H1 (cell line): ENCODE results near the gene EGLN3. TPM values are rescaled to one million over a fixed set of nuclear protein-coding genes. Genes with fewer than 3 reads are reported as not detected.

Source experiments
- CTCF ChIA-PET: fragments of 300-600 bp; sonication (Branson Sonifier 250); formaldehyde crosslinking; loops from one replicate; lab custom pipeline; 2021; ENCODE audit not compliant: partially characterized antibody; lab: Charles Lee
- POLR2A ChIA-PET: fragments of 300-600 bp; sonication (Branson Sonifier 250); formaldehyde crosslinking; loops from one replicate; lab custom pipeline; 2021; ENCODE audit warnings: inconsistent platforms; ENCODE audit not compliant: partially characterized antibody; lab: Charles Lee
- DNase-seq, 2 experiments: peaks; one replicate each; pipeline versions ENCODE4 v3.0.0 to v3.0.0-alpha.2; 2010 to 2022; ENCODE audit warnings: low spot score in 2 of 2, low read depth in 1 of 2, mixed read lengths in 1 of 2
- FAIRE-seq: peaks from 2 replicates; lab custom pipeline; 2011; peaks lifted over from hg19 to GRCh38; lab: Jason Lieb, UNC
- H2AFZ ChIP-seq: 2 replicates; pipeline ENCODE4 v1.8.1; 2012; ENCODE audit warnings: low read length, inconsistent platforms
- H2AK5ac ChIP-seq: 2 replicates; pipeline ENCODE4 v1.6.1; 2013; ENCODE audit warnings: low read depth, low read length
- H2BK120ac ChIP-seq: replicated peaks from 2 replicates; pipeline ENCODE3; 2013; ENCODE audit warnings: low read depth, low read length, inconsistent platforms
- H2BK12ac ChIP-seq: 2 replicates; pipeline ENCODE4 v1.6.1; 2013; ENCODE audit warnings: low read depth, low read length
- H2BK15ac ChIP-seq: 2 replicates; pipeline ENCODE4 v1.6.1; 2013; ENCODE audit warnings: low read length
- H2BK20ac ChIP-seq: 2 replicates; pipeline ENCODE4 v1.6.1; 2013; ENCODE audit warnings: low read length
- H2BK5ac ChIP-seq: 2 replicates; pipeline ENCODE4 v1.6.1; 2013; ENCODE audit warnings: low read depth, low read length
- H3K14ac ChIP-seq: 2 replicates; pipeline ENCODE4 v1.6.1; 2013; ENCODE audit warnings: inconsistent platforms; ENCODE audit not compliant: insufficient read length
- H3K18ac ChIP-seq: 2 replicates; pipeline ENCODE4 v1.6.1; 2013; ENCODE audit warnings: low read length; ENCODE audit errors: extremely low read depth
- H3K23ac ChIP-seq: 2 replicates; pipeline ENCODE4 v1.6.1; 2013; ENCODE audit warnings: inconsistent platforms; ENCODE audit not compliant: insufficient read length
- H3K23me2 ChIP-seq: 2 replicates; pipeline ENCODE4 v1.6.1; 2013; ENCODE audit warnings: low read depth, low read length
- H3K27ac ChIP-seq: 2 replicates; pipeline ENCODE4 v1.6.1; 2011; ENCODE audit warnings: low read depth, low read length, inconsistent platforms
- H3K27me3 ChIP-seq, 4 experiments: replicated peaks in 1 of 4; 1 replicate in 1 of 4; 2 replicates in 3 of 4; pipeline versions ENCODE4 v1.6.1 to v1.8.1; 2011 to 2013; ENCODE audit warnings: low read length in 3 of 4, mild to moderate bottlenecking in 3 of 4, inconsistent platforms in 2 of 4, mixed read lengths in 2 of 4, moderate library complexity in 1 of 4; ENCODE audit not compliant: control insufficient read depth in 3 of 4, insufficient read depth in 3 of 4; ENCODE audit errors: extremely low read depth in 1 of 4
- H3K36me3 ChIP-seq, 4 experiments: 2 replicates each; pipeline versions ENCODE4 v1.6.1 to v1.8.1; 2011 to 2013; ENCODE audit warnings: mild to moderate bottlenecking in 4 of 4, low read length in 3 of 4, moderate library complexity in 2 of 4, control low read depth in 1 of 4, inconsistent platforms in 1 of 4; ENCODE audit not compliant: insufficient read depth in 4 of 4, control insufficient read depth in 2 of 4
- H3K4ac ChIP-seq: replicated peaks from 2 replicates; pipeline ENCODE3; 2013; ENCODE audit warnings: low read length, low read depth, mixed read lengths, inconsistent platforms; ENCODE audit not compliant: insufficient read length
- H3K4me1 ChIP-seq, 4 experiments: replicated peaks in 1 of 4; 1 replicate in 1 of 4; 2 replicates in 3 of 4; pipeline versions ENCODE4 v1.6.1 to v1.8.1; 2011 to 2013; ENCODE audit warnings: low read length in 3 of 4, inconsistent platforms in 2 of 4, mixed read lengths in 1 of 4; ENCODE audit not compliant: insufficient read depth in 4 of 4, control insufficient read depth in 3 of 4
- H3K4me2 ChIP-seq, 2 experiments: 2 replicates each; pipeline versions ENCODE4 v1.6.1 to v1.8.1; 2011 to 2013; ENCODE audit warnings: low read depth in 2 of 2, low read length in 2 of 2, control low read depth in 1 of 2, inconsistent platforms in 1 of 2, mild to moderate bottlenecking in 1 of 2; ENCODE audit not compliant: insufficient read depth in 1 of 2
- H3K4me3 ChIP-seq, 4 experiments: fragments of 200-600, 300-600 bp in 1 of 4; sonication (generic), shearing (Covaris generic), sonication (Bioruptor Twin) in 1 of 4; 2 replicates each; pipeline versions ENCODE4 v1.5.1 to v1.8.1; 2011 to 2016; ENCODE audit warnings: low read length in 4 of 4, low read depth in 3 of 4, control low read depth in 2 of 4, inconsistent platforms in 2 of 4, mild to moderate bottlenecking in 2 of 4, mixed read lengths in 1 of 4, moderate library complexity in 1 of 4; ENCODE audit not compliant: insufficient read depth in 2 of 4; ENCODE audit errors: extremely low read depth in 1 of 4
- H3K56ac ChIP-seq: replicated peaks from 2 replicates; pipeline ENCODE3; 2013; ENCODE audit warnings: low read depth, mild to moderate bottlenecking, mixed read lengths, low read length, inconsistent platforms; ENCODE audit not compliant: insufficient read length
- H3K79me1 ChIP-seq: 2 replicates; pipeline ENCODE4 v1.6.1; 2013; ENCODE audit warnings: low read depth, low read length, control low read depth
- H3K79me2 ChIP-seq, 2 experiments: 2 replicates each; pipeline versions ENCODE4 v1.6.1 to v1.8.1; 2012 to 2013; ENCODE audit warnings: low read length in 2 of 2, mild to moderate bottlenecking in 2 of 2, inconsistent platforms in 1 of 2; ENCODE audit not compliant: insufficient read depth in 2 of 2, control insufficient read depth in 1 of 2
- H3K9ac ChIP-seq, 4 experiments: replicated peaks in 1 of 4; 1 replicate in 1 of 4; 2 replicates in 3 of 4; pipeline versions ENCODE4 v1.6.1 to v1.8.1; 2011 to 2013; ENCODE audit warnings: low read depth in 3 of 4, low read length in 3 of 4, control low read depth in 2 of 4, mild to moderate bottlenecking in 2 of 4, moderate library complexity in 2 of 4, inconsistent platforms in 1 of 4; ENCODE audit errors: extremely low read depth in 1 of 4
- H3K9me3 ChIP-seq, 2 experiments: 2 replicates each; pipeline versions ENCODE4 v1.6.1 to v1.8.1; 2012 to 2013; ENCODE audit warnings: mild to moderate bottlenecking in 2 of 2, moderate library complexity in 2 of 2, control low read depth in 1 of 2, inconsistent platforms in 1 of 2, low read depth in 1 of 2, low read length in 1 of 2, mixed read lengths in 1 of 2; ENCODE audit not compliant: insufficient read depth in 2 of 2
- H4K20me1 ChIP-seq, 2 experiments: replicated peaks in 1 of 2; 2 replicates each; pipeline versions ENCODE3 to v1.8.1; 2011 to 2013; ENCODE audit warnings: inconsistent platforms in 2 of 2, low read length in 2 of 2, mild to moderate bottlenecking in 1 of 2; ENCODE audit not compliant: insufficient read depth in 2 of 2, control insufficient read depth in 1 of 2
- H4K5ac ChIP-seq: 2 replicates; pipeline ENCODE4 v1.6.1; 2013; ENCODE audit warnings: low read length, low read depth, mixed read lengths, inconsistent platforms; ENCODE audit not compliant: insufficient read length
- H4K8ac ChIP-seq: 2 replicates; pipeline ENCODE4 v1.8.0; 2013; ENCODE audit warnings: mild to moderate bottlenecking, moderate library complexity, low read length, inconsistent platforms; ENCODE audit not compliant: insufficient read depth; ENCODE audit errors: extremely low read depth
- H4K91ac ChIP-seq: replicated peaks from 2 replicates; pipeline ENCODE3; 2013; ENCODE audit warnings: low read length, mixed read lengths, inconsistent platforms; ENCODE audit not compliant: insufficient read length
- BACH1 ChIP-seq: IDR thresholded peaks from 2 replicates; pipeline ENCODE4 v1.6.1; 2012; ENCODE audit warnings: low read length, improper control_type of control experiment
- CHD1 ChIP-seq: IDR thresholded peaks from 2 replicates; pipeline ENCODE4 v1.6.1; 2012; ENCODE audit warnings: low read depth, low read length, improper control_type of control experiment
- EGR1 ChIP-seq: IDR thresholded peaks from 2 replicates; pipeline ENCODE4 v1.6.1; 2011; ENCODE audit warnings: low read depth, low read length, borderline replicate concordance
- SIX5 ChIP-seq: IDR thresholded peaks from 2 replicates; pipeline ENCODE4 v1.6.1; 2011; ENCODE audit warnings: mild to moderate bottlenecking, low read depth, low read length
- SP1 ChIP-seq: IDR thresholded peaks from 2 replicates; pipeline ENCODE4 v1.6.1; 2011; ENCODE audit warnings: low read depth, low read length
- TCF12 ChIP-seq: IDR thresholded peaks from 2 replicates; pipeline ENCODE4 v1.6.1; 2011; ENCODE audit warnings: low read depth, mild to moderate bottlenecking, low read length
- WGBS, 2 experiments: shearing (Covaris generic) in 1 of 2; methylation state at CpG; one replicate each; pipeline versions ENCODE4 v1.1.6 to v1.1.7; 2013 to 2015; ENCODE audit warnings: low lambda C conversion rate in 2 of 2, mixed read lengths in 2 of 2, inconsistent platforms in 1 of 2, low coverage in 1 of 2, missing lambda C conversion rate in 1 of 2; ENCODE audit not compliant: insufficient replicate concordance in 2 of 2, insufficient coverage in 1 of 2, insufficient read length in 1 of 2; ENCODE audit errors: extremely low coverage in 1 of 2, missing lambda C conversion rate in 1 of 2; 5-methylcytosine and 5-hydroxymethylcytosine counted together
- polyA plus RNA-seq, 7 experiments: library from polyadenylated mRNA; depleted of rRNA in 3 of 7; stranded (reverse) in 5 of 7; unstranded in 2 of 7; fragments of >200 nt in 5 of 7; fragments of 200-250 nt in 2 of 7; gene quantifications; 1 replicate in 5 of 7; 2 replicates in 1 of 7; 4 replicates in 1 of 7; pipeline versions ENCODE4 v1.2.1 to v1.2.3, GENCODE V29; 2011 to 2013; ENCODE audit warnings: missing spikeins in 2 of 7, mixed read lengths in 2 of 7
- total RNA-seq: library from RNA; stranded (reverse); fragmentation: NEBNext Ultra II Directional; extraction: Animal tissue kit (Norgen Biotek cat#: 25700); gene quantifications from 2 replicates; pipeline ENCODE4 v1.2.1, GENCODE V29; 2021

The EGLN3 gene
- total and polyA plus RNA-seq, 2 of the 8 experiments (the other 6 are each of a cell fraction or from before 2014, with no cell fraction given): 10.6 to 27.3 TPM

GRCh38 chr14:33909380-33910084 lies 41.3 kb downstream of the EGLN3 start:
- no peaks in the 10 kb centered on the region; a peak in 1 of 8 replicates for H3K36me3 ChIP-seq
- no peak overlapping the region for H3K4ac ChIP-seq
- no peak overlapping the region for H4K8ac ChIP-seq
- no peak overlapping the region for H2AFZ ChIP-seq
- H2AK5ac ChIP-seq: no peak overlapping the region
- no peaks in the 10 kb centered on the region for H3K79me1 ChIP-seq
- WGBS, 2 experiments: 85% methylated on average over 6 of the region's 6 CpGs; no CpG with 5 or more reads in 1 of the 2 experiments
- H2BK5ac ChIP-seq: no peak overlapping the region; the same call in 1 of the 2 replicates
- no peak overlapping the region for H3K18ac ChIP-seq
- no peak for DNase-seq
- POLR2A ChIA-PET: interaction anchor here (0.6 kb wide), 1 partner anchor 27 kb away, joined by 4 read pairs; no protein-coding TSS in a partner anchor
- FAIRE-seq: no peak
- H3K4me2 ChIP-seq: no peak overlapping the region
- no peak overlapping the region for H2BK20ac ChIP-seq
- no peak overlapping the region for H2BK15ac ChIP-seq
- H3K56ac ChIP-seq: no peak overlapping the region
- H3K9me3 ChIP-seq: no peaks in the 10 kb centered on the region; a peak in 1 of 4 replicates
- H4K91ac ChIP-seq: no peak overlapping the region
- no peak overlapping the region for H3K4me3 ChIP-seq
- H3K79me2 ChIP-seq: no peaks in the 10 kb centered on the region
- no peaks in the 10 kb centered on the region for H3K23me2 ChIP-seq
- no peak overlapping the region for H3K9ac ChIP-seq
- H2BK120ac ChIP-seq: no peak overlapping the region
- no peak overlapping the region for H3K27ac ChIP-seq
- TF ChIP-seq BACH1 (no peak), CHD1 (no peak), EGR1 (no peak), SIX5 (no peak), SP1 (no peak), TCF12 (no peak)
- CTCF ChIA-PET: interaction anchor here (0.7 to 4.8 kb wide), 24 partner anchors 8 to 397 kb away, joined by 3 to 42 read pairs (median 5); no protein-coding TSS in a partner anchor
- no peak overlapping the region for H3K14ac ChIP-seq
- H3K4me1 ChIP-seq: no peaks in the 10 kb centered on the region; a peak in 1 of 7 replicates
- no peak overlapping the region for H3K23ac ChIP-seq
- no peak overlapping the region; the same call in 1 of the 2 replicates for H2BK12ac ChIP-seq
- H3K27me3 ChIP-seq: no peaks in the 10 kb centered on the region
- H4K20me1 ChIP-seq: no peaks in the 10 kb centered on the region
- no peak overlapping the region for H4K5ac ChIP-seq
